Stimulated activated CD8-positive, alpha-beta memory T cell treated with anti-CD3 and anti-CD28 coated beads, Interleukin-2, amount 100 ng/mL, for 48 hours (primary cell): ENCODE measurements around the gene NHSL1.

Experiments used
- DNase-seq, 2 donors: peaks; one replicate each; pipeline ENCODE4 v3.0.0-alpha.2; 2020; ENCODE audit warnings: low read depth in 2 of 2

Gene NHSL1

GRCh38 chr6:138403801-138404665 is 95.3 kb downstream of the NHSL1 start, which contains the start of gene HEBP2:
HEBP2 (plus strand) TSS chr6:138404223; CDS start chr6:138404496, 273 bp downstream.
- peak; percentile 71 to 92 for DNase-seq

- peak; percentile 7 for DNase-seq
These were observed 95.9 kb downstream of the NHSL1 start for GRCh38 chr6:138403324-138403800.

- no peak for DNase-seq
These were observed 96.5 kb downstream of the NHSL1 start for GRCh38 chr6:138402838-138403187.

GRCh38 chr6:138401960-138402837 is 97.1 kb downstream of the NHSL1 start:
- DNase-seq = no peak

GRCh38 chr6:138400326-138400725 is 99.0 kb downstream of the NHSL1 start:
- no peak for DNase-seq

GRCh38 chr6:138397128-138398122 is 101.9 kb downstream of the NHSL1 start:
- DNase-seq = no peak

- DNase-seq = no peak
These were observed 102.6 kb downstream of the NHSL1 start for GRCh38 chr6:138396709-138397108.

GRCh38 chr6:138393871-138394783 is 105.2 kb downstream of the NHSL1 start:
- no peak for DNase-seq

GRCh38 chr6:138389551-138389950 is 109.7 kb downstream of the NHSL1 start:
- no peak for DNase-seq

GRCh38 chr6:138387577-138388368 is 111.5 kb downstream of the NHSL1 start:
- no peak for DNase-seq

GRCh38 chr6:138386897-138387296 is 112.4 kb downstream of the NHSL1 start:
- DNase-seq = no peak

GRCh38 chr6:138383776-138384175 is 115.5 kb downstream of the NHSL1 start:
- DNase-seq = no peak

GRCh38 chr6:138382498-138383265 is 116.6 kb downstream of the NHSL1 start:
- no peak for DNase-seq

- no peak for DNase-seq
These were observed 120.8 kb downstream of the NHSL1 start for GRCh38 chr6:138378463-138378862.

GRCh38 chr6:138377844-138378243 is 121.5 kb downstream of the NHSL1 start, which contains the start of gene SMIM28:
SMIM28 (plus strand) TSS chr6:138377905; CDS start chr6:138378073, 168 bp downstream.
- DNase-seq = no peak

- no peak for DNase-seq
These were observed 122.3 kb downstream of the NHSL1 start for GRCh38 chr6:138377042-138377441.

GRCh38 chr6:138374815-138375214 is 124.5 kb downstream of the NHSL1 start:
- DNase-seq = no peak

GRCh38 chr6:138374230-138374629 is 125.1 kb downstream of the NHSL1 start:
- no peak for DNase-seq
